ENCODE measurements around the gene EGLN2. TPM values are rescaled to one million over a fixed set of nuclear protein-coding genes. Genes with fewer than 3 reads are reported as not detected.
A peak's percentile ranks its signal among the peaks of the same experiment; 100 is the strongest.

EGLN2 gene
- polyA plus RNA-seq, 1 donor (not counting 4 experiments of a cell fraction or from before 2014, with no cell fraction given), result 31.6 TPM

GRCh38 chr19:40756502-40757110 lies 42.4 kb upstream of the EGLN2 start:
- Histone ChIP-seq H3K4me2 (ENCODE audit: control insufficient read depth, extremely low read depth, insufficient read depth, low read depth, low read length) (peak overlapping the region; percentile 71), H4K20me1 (ENCODE audit: control insufficient read depth, extremely low read depth, insufficient read depth, low read length) (peaks cover 22% of the 10 kb centered on the region), H3K36me3 (ENCODE audit: control insufficient read depth in 2 of 2, extremely low read depth in 1 of 2, insufficient read depth in 2 of 2, low read length in 2 of 2) (peaks cover 30 to 67% of the 10 kb centered on the region in 2 experiments), H3K79me2 (ENCODE audit: control insufficient read depth, insufficient read depth, low read length) (peaks cover 80% of the 10 kb centered on the region), H3K27ac (ENCODE audit: control insufficient read depth, insufficient read depth, low read length) (peak overlapping the region; percentile 15), H3K9me1 (ENCODE audit: control insufficient read depth, extremely low read depth, insufficient read depth, low read length) (peaks cover 9% of the 10 kb centered on the region), H3K27me3 (ENCODE audit: control insufficient read depth, extremely low read depth, insufficient read depth, low read length) (no peaks in the 10 kb centered on the region), H2AFZ (ENCODE audit: control insufficient read depth, low read length) (no peak overlapping the region), H3K9me3 (ENCODE audit: control insufficient read depth, low read depth, low read length) (no peaks in the 10 kb centered on the region), H3K4me1 (ENCODE audit: control insufficient read depth, extremely low read depth, insufficient read depth, low read length) (peaks cover 33% of the 10 kb centered on the region), H3K4me3 (ENCODE audit: control insufficient read depth in 2 of 3, extremely low read depth in 1 of 3, insufficient read depth in 2 of 3, low read depth in 1 of 3, low read length in 3 of 3) (peak overlapping the region in 1 of 3 experiments; percentile 43), H3K9ac (ENCODE audit: control insufficient read depth, extremely low read depth, insufficient read depth, low read length) (peak overlapping the region; percentile 6)
- dilution Hi-C loops (cut with MboI; ENCODE audit: extremely low pct_ligation_motif_present, low sequenced_read_pairs), result no loop called here
- DNase-seq (ENCODE audit: low read depth, low spot score) (peak; percentile 76), FAIRE-seq (peak; percentile 39)
- TF ChIP-seq CTCF (optimal IDR thresholded peaks at IDR 0.05 in 1 of 3, IDR thresholded peaks at IDR 0.05 in 1 of 3, conservative IDR thresholded peaks at IDR 0.05 in 1 of 3; ENCODE audit: extremely low read depth in 1 of 3, insufficient read depth in 2 of 3, low read length in 3 of 3) (no peak), EZH2 (IDR thresholded peaks at IDR 0.05; ENCODE audit: low read length) (no peak)

GRCh38 chr19:40758491-40758890 lies 40.5 kb upstream of the EGLN2 start:
- no peak for FAIRE-seq
- no peak for DNase-seq (ENCODE audit: low read depth, low spot score)
- Histone ChIP-seq H3K9ac (ENCODE audit: control insufficient read depth, extremely low read depth, insufficient read depth, low read length) (no peak overlapping the region), H3K4me3 (ENCODE audit: control insufficient read depth in 2 of 3, extremely low read depth in 1 of 3, insufficient read depth in 2 of 3, low read depth in 1 of 3, low read length in 3 of 3) (no peak overlapping the region), H3K79me2 (ENCODE audit: control insufficient read depth, insufficient read depth, low read length) (peaks cover 70% of the 10 kb centered on the region), H3K9me3 (ENCODE audit: control insufficient read depth, low read depth, low read length) (no peaks in the 10 kb centered on the region), H3K4me2 (ENCODE audit: control insufficient read depth, extremely low read depth, insufficient read depth, low read depth, low read length) (no peak overlapping the region), H3K4me1 (ENCODE audit: control insufficient read depth, extremely low read depth, insufficient read depth, low read length) (peaks cover 27% of the 10 kb centered on the region), H3K36me3 (ENCODE audit: control insufficient read depth in 2 of 2, extremely low read depth in 1 of 2, insufficient read depth in 2 of 2, low read length in 2 of 2) (peaks cover 49 to 71% of the 10 kb centered on the region in 2 experiments), H3K27me3 (ENCODE audit: control insufficient read depth, extremely low read depth, insufficient read depth, low read length) (no peaks in the 10 kb centered on the region), H4K20me1 (ENCODE audit: control insufficient read depth, extremely low read depth, insufficient read depth, low read length) (peaks cover 22% of the 10 kb centered on the region), H3K9me1 (ENCODE audit: control insufficient read depth, extremely low read depth, insufficient read depth, low read length) (peaks cover 9% of the 10 kb centered on the region), H3K27ac (ENCODE audit: control insufficient read depth, insufficient read depth, low read length) (no peak overlapping the region), H2AFZ (ENCODE audit: control insufficient read depth, low read length) (no peak overlapping the region)
- dilution Hi-C loops (cut with MboI; ENCODE audit: extremely low pct_ligation_motif_present, low sequenced_read_pairs), result no loop called here
- TF ChIP-seq EZH2 (IDR thresholded peaks at IDR 0.05; ENCODE audit: low read length), result no peak
- TF ChIP-seq CTCF (optimal IDR thresholded peaks at IDR 0.05 in 1 of 3, IDR thresholded peaks at IDR 0.05 in 1 of 3, conservative IDR thresholded peaks at IDR 0.05 in 1 of 3; ENCODE audit: extremely low read depth in 1 of 3, insufficient read depth in 2 of 3, low read length in 3 of 3), result no peak

Data from keratinocyte (primary cell).